GM18508 (cell line): ENCODE measurements around the gene TRUB2.
"Not testable (repeated sequence)": the region's sequence is repeated elsewhere in the genome, so short reads cannot be mapped to it uniquely, and the experiment has no call there.

ENCODE experiments used
- ATAC-seq: cut with Tn5 transposase; IDR thresholded peaks from one replicate; pipeline ENCODE4 v1.9.1; 2021; ENCODE audit warnings: moderate number of reproducible peaks; ENCODE audit not compliant: insufficient read depth, unreplicated experiment

TRUB2 gene

GRCh38 chr9:128341435-128341849, 19.2 kb upstream of the TRUB2 start:
- ATAC-seq = no peak

GRCh38 chr9:128340691-128341434, 18.6 kb upstream of the TRUB2 start:
- no peak for ATAC-seq

- ATAC-seq = no peak
Measured at GRCh38 chr9:128339761-128340690, 17.8 kb upstream of the TRUB2 start, which contains the start of gene SLC27A4. Gene SLC27A4 (plus strand): TSS chr9:128340527. CDS start chr9:128343133, 2,606 bp downstream.

- ATAC-seq = not testable (repeated sequence)
Measured at GRCh38 chr9:128338852-128339614, 16.8 kb upstream of the TRUB2 start.

- no peak for ATAC-seq
Measured at GRCh38 chr9:128337936-128338335, 15.7 kb upstream of the TRUB2 start.

GRCh38 chr9:128335914-128336313, 13.7 kb upstream of the TRUB2 start:
- no peak for ATAC-seq

- ATAC-seq = no peak
Measured at GRCh38 chr9:128335161-128335560, 12.9 kb upstream of the TRUB2 start.

GRCh38 chr9:128333451-128333869, 11.2 kb upstream of the TRUB2 start:
- no peak for ATAC-seq

- no peak for ATAC-seq
Measured at GRCh38 chr9:128325629-128326028, 3.4 kb upstream of the TRUB2 start.

- ATAC-seq = no peak
Measured at GRCh38 chr9:128324401-128324800, 2.2 kb upstream of the TRUB2 start.

GRCh38 chr9:128323791-128324190, 1.5 kb upstream of the TRUB2 start:
- ATAC-seq = no peak

GRCh38 chr9:128323212-128323730, 1.0 kb upstream of the TRUB2 start:
- no peak for ATAC-seq

- no peak for ATAC-seq
Measured at GRCh38 chr9:128321879-128322403, 306 bp downstream of the TRUB2 start.

- ATAC-seq = no peak
Measured at GRCh38 chr9:128321343-128321742, 904 bp downstream of the TRUB2 start.

GRCh38 chr9:128317629-128318028, 4.6 kb downstream of the TRUB2 start:
- ATAC-seq = no peak

- no peak for ATAC-seq
Measured at GRCh38 chr9:128316421-128316820, 5.8 kb downstream of the TRUB2 start.

GRCh38 chr9:128314697-128315096, 7.5 kb downstream of the TRUB2 start:
- no peak for ATAC-seq

GRCh38 chr9:128310461-128310860, 11.8 kb downstream of the TRUB2 start:
- no peak for ATAC-seq

- no peak for ATAC-seq
Measured at GRCh38 chr9:128309551-128309950, 12.7 kb downstream of the TRUB2 start.

GRCh38 chr9:128304971-128305288, 17.3 kb downstream of the TRUB2 start:
- no peak for ATAC-seq
